ENCODE measurements around the gene TAF1A. TPM values are rescaled to one million over a fixed set of nuclear protein-coding genes. Genes with fewer than 3 reads are reported as not detected.

TAF1A gene
- total and polyA plus RNA-seq, 10 of the 15 experiments (the other 5 are each of a cell fraction or from before 2014, with no cell fraction given): 7.7 to 17.9 (median 12.0) TPM

- H3K27ac ChIP-seq (ENCODE audit: control insufficient read depth, insufficient read depth): no peak overlapping the region
- ChIA-PET CTCF (interaction anchor here (1.3 kb wide), 1 partner anchor 94 kb away, joined by 4 read pairs; no protein-coding TSS in a partner anchor), POLR2A (no interaction called here), SMC1A (ENCODE audit: uncharacterized antibody, unreplicated experiment) (interaction anchor here (0.9 kb wide), 1 partner anchor 12 kb away, joined by 3 read pairs; no protein-coding TSS in a partner anchor), RAD21 (ENCODE audit: unreplicated experiment) (no interaction called here)
- no peaks in the 10 kb centered on the region for H3K9me3 ChIP-seq (replicated peaks; ENCODE audit: control insufficient read depth, insufficient read depth, low read length)
- no peaks in the 10 kb centered on the region for H3K36me3 ChIP-seq (ENCODE audit: control insufficient read depth in 2 of 2, insufficient read depth in 2 of 2, low read length in 1 of 2)
- in situ Hi-C loops (cut with MboI) (no loop called here), intact Hi-C loops (cut with micrococcal nuclease; ENCODE audit: unreplicated experiment) (no loop called here)
- H3K4me1 ChIP-seq (ENCODE audit: control insufficient read depth, insufficient read depth, low read length): no peaks in the 10 kb centered on the region
- no peak overlapping the region for H2AFZ ChIP-seq (ENCODE audit: control insufficient read depth, low read depth, low read length)
- 0% methylated on average over 2 of the region's 2 CpGs for whole genome bisulfite sequencing (ENCODE audit: insufficient coverage, insufficient replicate concordance, low lambda C conversion rate, missing lambda C conversion rate)
- no peaks in the 10 kb centered on the region for H3K79me2 ChIP-seq (ENCODE audit: control insufficient read depth, insufficient read depth, low read length)
- DNase-seq (ENCODE audit: low read depth, low spot score) (no peak), ATAC-seq (no peak), FAIRE-seq (no peak)
- no peaks in the 10 kb centered on the region for H3K27me3 ChIP-seq (replicated peaks in 1 of 2; ENCODE audit: control insufficient read depth in 2 of 2, insufficient read depth in 2 of 2, low read length in 1 of 2)
- H4K20me1 ChIP-seq (ENCODE audit: control insufficient read depth, insufficient read depth): no peaks in the 10 kb centered on the region
- no peak overlapping the region for H3K4me2 ChIP-seq (ENCODE audit: control insufficient read depth, insufficient read depth)
- no peak overlapping the region for H3K4me3 ChIP-seq
- BruUV-seq (replicated peaks): no TSS peak
- H3K9ac ChIP-seq (ENCODE audit: control insufficient read depth, insufficient read depth, low read length): no peak overlapping the region
- TF ChIP-seq RCOR1 (conservative IDR thresholded peaks at IDR 0.05; ENCODE audit: low read depth, low read length) (no peak), IKZF1 (conservative IDR thresholded peaks at IDR 0.05) (no peak), SMARCA5 (IDR thresholded peaks at IDR 0.05) (no peak), HSF1 (IDR thresholded peaks at IDR 0.05; ENCODE audit: low read depth, low read length) (no peak), RAD21 (IDR thresholded peaks at IDR 0.05; ENCODE audit: insufficient read depth, low read depth, low read length) (no peak), REST (IDR thresholded peaks at IDR 0.05; ENCODE audit: low read depth, low read length) (no peak), TAF1 (IDR thresholded peaks at IDR 0.05; ENCODE audit: borderline replicate concordance, low read depth, low read length) (no peak), RB1 (IDR thresholded peaks at IDR 0.05; ENCODE audit: borderline replicate concordance) (no peak), NFYB (IDR thresholded peaks at IDR 0.05; ENCODE audit: insufficient read depth, low read depth, low read length) (no peak), CREM (IDR thresholded peaks at IDR 0.05; ENCODE audit: low read depth) (no peak), NRF1 (conservative IDR thresholded peaks at IDR 0.05; ENCODE audit: low read depth, low read length) (no peak), BCL11A (IDR thresholded peaks at IDR 0.05; ENCODE audit: low read depth, low read length) (no peak), ELK1 (IDR thresholded peaks at IDR 0.05; ENCODE audit: low read depth, low read length) (no peak), BCL3 (IDR thresholded peaks at IDR 0.05; ENCODE audit: borderline replicate concordance, insufficient read depth, low read depth, low read length, poor library complexity, severe bottlenecking) (no peak)
Observed at GRCh38 chr1:222540598-222540995, 49.1 kb downstream of the TAF1A start.

All from GM12878 (cell line).